SW 1271 (cell line): ENCODE measurements around the gene NLRP6.

Experiments
- DNase-seq, 2 experiments: peaks; one replicate each; lab custom pipeline; 2025; lab: John Stamatoyannopoulos, UW

Gene NLRP6

DNA sequence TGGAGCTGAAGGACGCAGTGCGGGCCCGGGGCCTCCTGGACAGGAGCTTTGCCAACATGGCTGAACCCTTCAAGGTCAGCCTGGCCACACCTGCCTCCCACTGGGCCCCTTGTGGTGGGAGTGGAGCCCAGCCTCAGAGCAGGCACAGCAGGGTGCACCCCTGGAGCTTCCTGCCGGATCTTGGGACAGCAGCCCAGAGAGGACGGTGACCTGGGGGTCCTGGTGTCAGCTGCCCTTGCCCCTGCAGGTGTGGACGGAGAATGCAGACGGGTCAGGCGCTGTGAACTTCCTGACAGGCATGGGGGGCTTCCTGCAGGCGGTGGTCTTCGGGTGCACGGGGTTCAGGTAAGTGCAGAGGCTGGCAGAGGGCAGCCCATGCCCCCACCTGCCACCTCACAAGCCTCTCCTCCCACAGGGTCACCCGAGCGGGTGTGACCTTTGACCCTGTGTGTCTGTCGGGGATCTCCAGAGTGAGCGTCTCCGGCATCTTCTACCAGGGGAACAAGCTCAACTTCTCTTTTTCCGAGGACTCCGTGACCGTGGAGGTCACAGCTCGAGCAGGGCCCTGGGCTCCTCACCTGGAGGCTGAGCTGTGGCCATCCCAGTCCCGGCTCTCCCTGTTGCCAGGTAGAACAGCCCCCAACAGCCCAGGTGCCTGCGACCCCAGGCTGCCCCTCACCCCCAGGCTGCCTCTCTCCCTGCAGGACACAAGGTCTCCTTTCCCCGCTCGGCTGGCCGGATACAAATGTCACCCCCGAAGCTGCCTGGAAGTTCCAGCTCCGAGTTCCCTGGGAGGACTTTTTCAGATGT, 15.8 kb downstream of the NLRP6 start:
- no peak for DNase-seq

DNA sequence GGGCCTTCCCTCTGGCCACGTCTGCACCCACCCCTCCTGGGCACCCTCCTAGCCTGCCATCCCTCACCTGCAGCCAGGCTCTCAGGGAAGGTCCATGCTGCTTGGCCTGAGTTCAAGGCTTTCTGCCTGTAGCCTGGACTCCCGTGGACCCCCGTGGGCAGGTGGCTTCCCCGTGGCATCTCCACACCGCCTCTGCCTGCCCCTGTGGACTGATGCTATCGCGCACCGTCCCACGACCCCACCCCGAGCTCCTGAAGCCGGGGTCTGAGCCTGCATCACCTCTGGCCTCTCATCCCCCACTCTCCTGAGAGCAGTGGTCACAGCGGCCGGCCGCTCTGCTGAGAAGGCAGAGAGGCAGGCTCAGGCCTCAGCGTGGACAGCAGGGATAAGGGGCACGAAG, 16.6 kb downstream of the NLRP6 start:
- no peak for DNase-seq

DNA sequence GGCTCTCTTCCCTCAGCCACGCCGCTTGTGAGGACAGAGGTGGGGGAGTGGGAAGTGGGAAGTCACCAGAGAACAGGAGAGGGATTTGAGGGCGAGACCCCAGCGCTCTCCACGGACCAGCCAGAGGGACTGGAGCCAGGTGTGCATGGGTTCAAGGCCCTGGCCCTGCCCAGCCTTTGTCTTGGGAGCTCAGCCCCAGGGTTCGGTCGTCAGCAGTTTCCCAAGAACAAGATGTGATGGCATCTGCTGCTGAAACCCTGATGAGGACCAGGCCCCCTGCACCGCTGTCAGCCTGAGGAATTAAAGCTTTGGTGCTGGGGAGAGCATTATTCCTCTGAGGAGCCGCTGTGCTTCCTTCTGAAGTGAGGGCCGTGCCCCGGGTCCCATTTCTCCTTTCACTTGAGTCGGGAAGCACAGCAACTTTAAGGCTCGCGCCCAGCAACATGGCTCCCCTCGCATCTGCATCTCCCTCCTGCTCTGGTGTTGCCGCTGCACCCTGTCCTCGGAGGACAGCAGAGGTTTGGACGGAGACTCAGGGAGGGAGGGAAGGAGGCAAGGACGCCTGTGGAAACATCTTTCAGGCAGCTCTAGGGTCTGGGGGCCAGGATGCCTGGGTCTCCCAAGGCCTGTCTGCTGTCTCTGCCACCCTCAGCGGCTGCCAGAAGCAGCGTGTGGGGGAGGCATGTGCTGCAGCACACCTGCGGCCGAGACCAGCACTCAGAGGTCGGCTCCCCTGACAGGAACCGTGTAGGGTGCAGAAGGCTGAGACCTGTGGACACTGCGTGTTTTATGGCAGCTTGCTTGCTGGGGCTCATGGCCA, 17.4 kb downstream of the NLRP6 start:
- DNase-seq, result no peak

DNA sequence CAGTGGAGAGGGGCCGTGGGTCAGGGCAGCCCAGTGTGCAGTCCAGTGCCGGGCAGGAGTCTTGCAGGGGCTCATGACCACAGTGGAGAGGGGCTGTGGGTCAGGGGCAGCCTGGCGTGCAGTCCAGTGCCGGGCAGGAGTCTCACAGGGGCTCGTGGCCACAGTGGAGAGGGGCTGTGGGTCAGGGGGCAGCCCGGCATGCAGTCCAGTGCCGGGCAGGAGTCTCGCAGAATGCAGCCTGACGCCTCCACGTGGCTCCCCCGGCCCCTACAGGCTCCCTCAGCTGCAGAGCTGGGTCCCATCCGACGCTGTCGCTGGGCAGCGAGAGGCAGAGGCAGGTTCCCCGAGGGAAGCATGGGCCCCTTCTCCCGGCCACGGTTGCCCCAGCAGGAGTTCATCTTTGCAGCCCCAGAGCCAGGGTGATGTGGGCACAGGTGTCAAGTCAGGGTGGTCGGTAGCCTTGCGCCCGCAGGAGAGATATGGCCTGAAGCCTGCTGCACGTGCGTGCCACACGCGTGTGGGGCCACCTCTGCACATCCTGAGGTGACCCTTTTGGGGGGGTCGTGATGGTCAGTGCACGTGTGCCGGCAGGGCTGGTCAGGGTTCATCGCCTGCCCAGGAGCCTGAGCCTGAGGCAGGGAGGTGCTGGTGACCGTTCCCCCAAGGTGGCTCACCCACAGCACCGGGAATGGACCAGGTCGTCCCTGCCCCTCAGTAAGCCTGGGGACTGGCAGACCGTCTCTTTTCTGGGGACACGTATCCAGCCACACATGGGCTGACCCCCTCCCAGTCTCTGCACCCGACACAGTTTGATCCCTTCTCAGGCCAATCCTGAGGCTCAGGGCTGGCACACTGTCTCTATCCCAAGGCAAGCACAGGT, 18.2 kb downstream of the NLRP6 start:
- DNase-seq, result no peak

DNA sequence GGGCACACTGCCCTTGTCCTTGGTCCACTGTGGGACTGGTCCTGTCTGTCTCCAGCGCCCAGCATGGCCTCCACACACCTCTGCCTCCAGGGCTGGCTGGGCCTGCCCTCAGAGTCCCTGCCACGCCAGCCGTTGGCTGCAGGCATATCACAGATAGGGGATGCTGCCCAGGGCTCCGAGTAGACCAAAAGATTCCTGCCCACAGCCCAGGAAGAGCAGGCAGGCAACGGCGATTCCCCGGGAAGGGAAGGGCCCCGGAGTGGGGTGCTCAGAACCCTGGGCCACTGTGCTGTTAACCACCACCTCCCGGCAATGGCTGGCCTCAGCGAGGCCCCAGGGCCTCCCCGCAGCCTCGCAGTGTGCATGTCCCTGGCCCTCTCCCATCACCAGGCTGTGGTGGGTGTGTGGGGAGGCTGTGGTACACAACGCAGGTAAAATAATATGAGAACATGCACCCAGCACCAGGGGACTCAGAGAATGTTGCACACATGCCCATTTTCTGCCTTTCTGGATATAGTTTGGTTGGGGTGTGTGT, 18.9 kb downstream of the NLRP6 start:
- no peak for DNase-seq

GRCh38 chr11:297586-298405, 19.6 kb downstream of the NLRP6 start:
- no peak for DNase-seq

- no peak for DNase-seq
Measured at GRCh38 chr11:298406-299065, 20.3 kb downstream of the NLRP6 start.

DNA sequence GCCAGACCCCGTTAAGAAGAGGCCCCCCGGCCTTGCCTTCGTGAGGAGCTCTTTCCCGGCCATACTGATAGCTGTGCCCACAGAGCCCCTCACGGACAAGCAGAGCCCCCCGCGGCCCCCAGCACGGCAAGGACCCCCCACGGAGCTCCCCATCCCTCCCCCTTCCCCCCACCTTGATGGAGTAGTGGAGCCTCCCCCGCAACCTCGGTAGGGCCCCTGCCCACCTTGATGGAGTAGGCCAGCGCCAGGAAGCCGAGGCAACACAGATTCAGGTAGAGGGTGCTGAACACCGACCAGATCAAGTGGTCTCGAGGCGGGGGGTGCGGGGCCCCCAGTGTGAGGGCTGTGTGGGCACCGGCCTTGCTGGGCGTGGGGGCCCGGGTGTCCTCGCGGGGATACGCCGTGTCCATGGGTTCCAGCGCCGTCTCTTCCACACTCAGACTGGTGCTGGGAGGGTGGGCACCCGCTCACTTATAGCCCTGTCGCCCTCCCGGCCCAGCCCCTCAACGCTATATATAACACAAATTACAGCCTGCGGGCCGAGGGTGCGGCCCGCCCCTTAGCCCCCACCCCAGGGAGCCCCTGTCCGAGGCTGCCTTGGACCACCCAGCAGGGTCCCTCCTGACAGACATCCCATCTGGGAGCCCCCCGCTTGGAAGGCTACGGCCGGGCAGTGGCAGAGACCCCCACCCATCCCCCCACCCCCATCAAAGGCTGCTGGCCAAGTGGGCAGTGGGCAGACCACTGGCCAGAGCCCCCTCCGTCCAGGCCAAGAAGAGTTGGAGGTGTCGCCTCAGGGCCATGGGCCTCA, 21.1 kb downstream of the NLRP6 start, which contains the start of gene IFITM5:
Gene IFITM5 (minus strand): TSS at position 446 of the 811 bp plus-strand sequence. CDS start 36 bp downstream, at position 410.
- DNase-seq, result no peak

- no peak for DNase-seq
Measured at GRCh38 chr11:299951-300735, 21.9 kb downstream of the NLRP6 start.

DNA sequence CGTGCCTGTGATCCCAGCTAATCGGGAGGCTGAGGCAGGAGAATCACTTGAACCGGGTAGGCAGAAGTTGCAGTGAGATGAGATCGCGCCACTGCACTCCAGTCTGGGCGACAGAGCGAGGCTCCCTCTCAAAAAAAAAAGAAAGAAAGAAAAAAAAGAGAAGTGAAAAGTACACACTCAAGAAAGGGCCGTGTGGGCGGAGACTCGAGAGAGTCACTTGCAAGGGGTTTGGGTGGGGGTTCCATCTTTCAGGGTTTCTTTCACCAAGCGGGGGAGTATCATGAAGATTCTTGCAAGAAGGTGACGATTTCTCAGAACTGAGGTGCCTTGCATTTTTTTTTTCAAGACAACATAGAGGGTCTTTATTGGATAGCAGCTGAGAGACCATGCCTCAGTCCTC, 25.2 kb downstream of the NLRP6 start:
- no peak for DNase-seq

DNA sequence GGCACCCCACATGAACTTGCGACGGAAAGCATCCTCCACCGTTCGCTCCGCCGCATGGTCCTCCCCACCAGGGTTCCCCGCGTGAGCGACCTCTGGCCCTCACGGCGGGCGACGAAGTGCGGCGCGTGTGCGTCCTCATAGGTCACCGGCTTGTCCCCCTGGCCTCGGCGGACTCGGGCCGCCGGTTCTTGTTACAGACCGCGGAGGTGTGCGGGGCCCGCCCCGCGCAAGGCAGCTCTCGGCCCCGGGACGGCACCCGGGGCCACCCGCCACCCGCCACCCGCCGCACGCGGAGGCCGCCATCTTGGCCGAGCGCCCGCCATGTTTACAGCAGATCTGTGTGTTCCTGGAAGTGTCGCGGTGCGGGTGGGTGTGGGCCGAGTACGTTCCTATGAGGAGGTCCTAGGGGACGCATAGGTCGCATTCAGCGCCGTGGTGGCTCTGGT, 25.9 kb downstream of the NLRP6 start:
- DNase-seq, result no peak

DNA sequence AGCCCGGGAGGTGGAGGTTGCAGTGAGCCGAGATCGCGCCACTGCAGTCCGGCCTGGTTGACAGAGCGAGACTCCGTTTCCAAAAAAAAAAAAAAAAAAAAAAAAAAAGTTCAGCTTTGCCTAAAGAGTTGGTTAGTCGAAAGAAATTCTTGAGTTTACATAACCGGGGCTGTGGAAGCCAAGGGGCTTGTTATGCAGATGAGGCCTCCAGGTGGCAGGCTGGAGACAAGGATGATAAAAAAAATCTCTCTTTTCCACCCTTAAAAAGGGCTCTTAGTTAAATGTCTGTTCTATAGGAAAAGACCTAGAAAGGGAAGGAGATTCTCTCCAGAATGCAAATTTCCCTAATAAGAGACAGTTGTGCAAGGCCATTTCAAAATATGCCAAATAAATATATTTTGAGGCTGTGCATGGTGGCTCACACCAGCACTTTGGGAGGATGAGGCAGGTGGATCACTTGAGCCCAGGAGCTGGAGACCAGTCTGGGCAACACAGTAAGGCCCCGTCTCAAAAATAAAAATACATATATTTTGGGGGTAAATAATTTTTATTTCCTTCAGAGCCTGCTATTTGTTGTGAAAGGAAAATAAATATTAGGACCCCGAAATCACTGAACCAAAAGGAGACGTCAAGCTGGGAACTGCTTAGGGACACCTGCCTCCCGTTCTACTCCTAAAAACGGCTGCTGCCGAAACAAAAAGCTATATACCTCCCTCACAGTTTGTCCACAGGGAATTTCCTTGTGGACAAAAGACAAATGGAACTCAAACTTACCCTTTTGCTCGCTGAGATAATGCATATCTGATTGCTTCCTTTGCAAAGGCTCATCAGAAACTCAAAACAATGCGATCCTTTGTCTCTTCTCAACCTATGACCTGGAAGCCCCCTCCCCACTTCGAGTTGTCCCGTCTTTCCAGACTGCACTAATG, 27.0 kb downstream of the NLRP6 start:
- peak in 1 of 2 experiments; percentile 57 for DNase-seq

DNA sequence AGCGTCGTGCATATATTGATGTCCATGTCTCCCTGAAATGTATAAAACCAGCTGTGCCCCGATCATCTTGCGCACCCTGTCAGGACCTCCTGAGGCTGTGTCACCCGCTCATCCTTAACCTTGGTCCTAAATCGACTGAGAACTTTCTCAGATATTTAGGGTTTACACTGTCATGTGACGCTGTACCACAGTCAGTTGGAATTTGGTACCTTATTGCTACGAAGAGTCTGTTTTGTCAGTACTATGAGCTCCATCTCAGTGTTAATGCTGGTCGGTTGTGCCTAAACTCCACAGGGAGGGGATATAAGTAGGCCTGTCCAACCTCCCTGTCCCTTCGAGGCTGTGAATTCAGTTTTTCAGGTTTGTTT, 27.6 kb downstream of the NLRP6 start:
- no peak for DNase-seq

DNA sequence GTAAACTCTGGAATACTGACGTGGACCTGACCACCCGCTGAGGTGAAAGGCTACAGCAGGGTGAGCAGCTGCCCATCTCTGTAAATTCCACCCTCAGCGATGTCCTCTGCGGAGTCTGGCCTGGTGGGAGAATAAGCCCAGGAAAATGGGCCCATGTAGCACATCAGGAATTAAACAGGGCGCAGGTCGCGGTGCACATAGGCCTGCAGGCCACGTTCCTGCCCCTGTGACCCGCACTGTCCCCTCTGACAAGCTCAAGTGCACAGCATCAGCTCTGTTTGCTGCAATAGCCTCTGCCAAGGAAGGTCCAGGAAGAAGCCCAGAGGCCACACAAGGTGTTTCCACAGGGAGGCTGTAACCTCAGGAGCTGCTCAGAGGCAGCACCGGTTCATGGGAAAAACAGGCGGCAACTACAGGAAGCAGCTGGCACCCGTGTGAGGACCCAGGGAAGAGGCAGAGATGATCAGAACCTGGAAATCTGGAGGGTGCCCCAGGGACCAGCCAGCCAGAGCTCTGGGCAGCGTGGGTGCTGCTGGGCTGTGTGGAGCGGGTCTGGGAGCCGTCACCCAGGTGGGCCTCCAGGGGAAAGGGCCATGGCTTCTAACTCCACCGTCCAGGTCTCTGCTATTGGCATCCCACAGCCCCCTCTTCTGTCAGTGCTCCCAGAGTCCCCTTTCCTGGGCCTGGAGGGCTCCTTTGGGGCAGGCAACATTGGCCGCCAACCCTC, 28.6 kb downstream of the NLRP6 start:
- no peak for DNase-seq

GRCh38 chr11:307766-308708, 29.8 kb downstream of the NLRP6 start, which contains the start of gene IFITM2:
Gene IFITM2 (plus strand): TSS chr11:307816. CDS start chr11:308193, 377 bp downstream.
- DNase-seq, result peak in 1 of 2 experiments; percentile 37
